SK-N-SH (cell line): ENCODE measurements around the gene ZC3HAV1L.
A peak's percentile ranks its signal among the peaks of the same experiment; 100 is the strongest.

ENCODE experiments used
- MAX ChIP-seq: IDR thresholded peaks from 2 replicates; pipeline ENCODE4 v1.4.0; 2012; ENCODE audit warnings: low read depth
- RCOR1 ChIP-seq: fragments of 150-350 bp; IDR thresholded peaks from 2 replicates; pipeline ENCODE4 v1.6.1; 2017; ENCODE audit warnings: antibody characterized with exemption, low read length
- REST ChIP-seq: IDR thresholded peaks from 2 replicates; pipeline ENCODE4 v1.6.1; 2012; ENCODE audit warnings: mild to moderate bottlenecking, low read depth, low read length, moderate library complexity

- TF ChIP-seq REST: no peak
- TF ChIP-seq MAX: 0 out of 2 replicates have a peak, but pooled peaks have one; percentile 21
- TF ChIP-seq RCOR1: no peak
Measured at GRCh38 chr7:138980563-138981291, 55.1 kb downstream of the ZC3HAV1L start.
